Measurements from ENCODE around the gene KLRC3. TPM values are rescaled to one million over a fixed set of nuclear protein-coding genes. Genes with fewer than 3 reads are reported as not detected.
"Not testable (repeated sequence)": the region's sequence is repeated elsewhere in the genome, so short reads cannot be mapped to it uniquely, and the experiment has no call there.

The KLRC3 gene
- total RNA-seq, 1 donor from 2014 or later = not detected

GRCh38 chr12:10392394-10392930 lies 27.9 kb downstream of the KLRC3 start:
- Histone ChIP-seq H3K4me3 (ENCODE audit: low read depth, low read length) (peak overlapping the region; percentile 9), H3K27me3 (ENCODE audit: control insufficient read depth, insufficient read depth, low read length) (no peaks in the 10 kb centered on the region), H3K36me3 (ENCODE audit: control insufficient read depth, insufficient read depth, low read length) (no peaks in the 10 kb centered on the region)
- TF ChIP-seq CTCF (IDR thresholded peaks at IDR 0.05; ENCODE audit: insufficient read depth, low read length, severe bottlenecking) = no peak
- peak; percentile 94 for DNase-seq (ENCODE audit: low read depth)
- FAIRE-seq = no peak

GRCh38 chr12:10390991-10391390 lies 29.4 kb downstream of the KLRC3 start:
- H3K4me3 ChIP-seq (ENCODE audit: low read depth, low read length); DNase-seq (ENCODE audit: low read depth); FAIRE-seq; H3K36me3 ChIP-seq (ENCODE audit: control insufficient read depth, insufficient read depth, low read length); H3K27me3 ChIP-seq (ENCODE audit: control insufficient read depth, insufficient read depth, low read length): not testable (repeated sequence)

- DNase-seq (ENCODE audit: low read depth) = no peak
- Histone ChIP-seq H3K4me3 (ENCODE audit: low read depth, low read length) (no peak within 1 kb of the TSS), H3K36me3 (ENCODE audit: control insufficient read depth, insufficient read depth, low read length) (no peaks in the 10 kb centered on the region), H3K27me3 (ENCODE audit: control insufficient read depth, insufficient read depth, low read length) (no peaks in the 10 kb centered on the region)
- no peak for TF ChIP-seq CTCF (IDR thresholded peaks at IDR 0.05; ENCODE audit: insufficient read depth, low read length, severe bottlenecking)
- FAIRE-seq = no peak
Observed at GRCh38 chr12:10389904-10390303, 30.5 kb downstream of the KLRC3 start, which contains the start of gene KLRK1. Gene KLRK1 (minus strand): TSS chr12:10390041. CDS start chr12:10388810, 1,231 bp downstream.

GRCh38 chr12:10388624-10389413 lies 31.6 kb downstream of the KLRC3 start:
- no peaks in the 10 kb centered on the region for H3K27me3 ChIP-seq (ENCODE audit: control insufficient read depth, insufficient read depth, low read length)
- FAIRE-seq (no peak), DNase-seq (ENCODE audit: low read depth) (no peak)
- no peak overlapping the region for H3K4me3 ChIP-seq (ENCODE audit: low read depth, low read length)
- no peaks in the 10 kb centered on the region for H3K36me3 ChIP-seq (ENCODE audit: control insufficient read depth, insufficient read depth, low read length)
- TF ChIP-seq CTCF (IDR thresholded peaks at IDR 0.05; ENCODE audit: insufficient read depth, low read length, severe bottlenecking) = no peak

GRCh38 chr12:10387498-10387897 lies 32.9 kb downstream of the KLRC3 start:
- not testable (repeated sequence) for H3K27me3 ChIP-seq (ENCODE audit: control insufficient read depth, insufficient read depth, low read length); H3K4me3 ChIP-seq (ENCODE audit: low read depth, low read length); FAIRE-seq; H3K36me3 ChIP-seq (ENCODE audit: control insufficient read depth, insufficient read depth, low read length); DNase-seq (ENCODE audit: low read depth)

- Histone ChIP-seq H3K4me3 (ENCODE audit: low read depth, low read length) (no peak overlapping the region), H3K27me3 (ENCODE audit: control insufficient read depth, insufficient read depth, low read length) (no peaks in the 10 kb centered on the region), H3K36me3 (ENCODE audit: control insufficient read depth, insufficient read depth, low read length) (peaks cover 1% of the 10 kb centered on the region)
- DNase-seq (ENCODE audit: low read depth) = no peak
- TF ChIP-seq CTCF (IDR thresholded peaks at IDR 0.05; ENCODE audit: insufficient read depth, low read length, severe bottlenecking) = no peak
- FAIRE-seq = no peak
Observed at GRCh38 chr12:10386857-10387256, 33.5 kb downstream of the KLRC3 start.

Measured in bronchial epithelial cell (primary cell).